ENCODE results near the gene TEX44.
"Not testable (repeated sequence)": the region's sequence is repeated elsewhere in the genome, so short reads cannot be mapped to it uniquely, and the experiment has no call there.

Gene TEX44

GRCh38 chr2:231573698-231574421, 18.8 kb upstream of the TEX44 start:
- TF ChIP-seq CTCF (conservative IDR thresholded peaks at IDR 0.05) = no peak
- no peak overlapping the region for H3K27ac ChIP-seq

- H3K27ac ChIP-seq = no peak overlapping the region
- TF ChIP-seq CTCF (conservative IDR thresholded peaks at IDR 0.05) = no peak
Measured at GRCh38 chr2:231575612-231576256, 16.9 kb upstream of the TEX44 start.

GRCh38 chr2:231576465-231576864, 16.2 kb upstream of the TEX44 start:
- H3K27ac ChIP-seq = no peak overlapping the region
- no peak for TF ChIP-seq CTCF (conservative IDR thresholded peaks at IDR 0.05)

- not testable (repeated sequence) for H3K27ac ChIP-seq
Measured at GRCh38 chr2:231578655-231579054, 14.0 kb upstream of the TEX44 start.

GRCh38 chr2:231579560-231579959, 13.1 kb upstream of the TEX44 start:
- H3K27ac ChIP-seq = no peak overlapping the region
- no peak for TF ChIP-seq CTCF (conservative IDR thresholded peaks at IDR 0.05)

GRCh38 chr2:231581328-231581727, 11.3 kb upstream of the TEX44 start:
- H3K27ac ChIP-seq = no peak overlapping the region
- TF ChIP-seq CTCF (conservative IDR thresholded peaks at IDR 0.05) = no peak

- no peak overlapping the region for H3K27ac ChIP-seq
- no peak for TF ChIP-seq CTCF (conservative IDR thresholded peaks at IDR 0.05)
Measured at GRCh38 chr2:231583982-231584381, 8.7 kb upstream of the TEX44 start.

- H3K27ac ChIP-seq = not testable (repeated sequence)
Measured at GRCh38 chr2:231587744-231588143, 4.9 kb upstream of the TEX44 start.
